ENCODE measurements around the gene ZDHHC14. TPM values are rescaled to one million over a fixed set of nuclear protein-coding genes. Genes with fewer than 3 reads are reported as not detected.

Gene ZDHHC14
- total and polyA plus RNA-seq, 2 of the 8 experiments (the other 6 are each of a cell fraction or from before 2014, with no cell fraction given) = 2.9 to 5.3 TPM

GRCh38 chr6:157455731-157456523, 74.9 kb downstream of the ZDHHC14 start:
- Histone ChIP-seq H2BK15ac (ENCODE audit: low read length) (peak overlapping the region; percentile 18; the same call in 1 of the 2 replicates), H4K5ac (ENCODE audit: insufficient read length, low read depth, low read length) (no peak overlapping the region), H3K36me3 (ENCODE audit: control insufficient read depth in 2 of 4, insufficient read depth in 4 of 4, low read length in 3 of 4) (no peaks in the 10 kb centered on the region), H3K23me2 (ENCODE audit: low read depth, low read length) (peaks cover under 1% of the 10 kb centered on the region; the same call in 1 of the 2 replicates), H3K9ac (replicated peaks in 1 of 4; ENCODE audit: extremely low read depth in 1 of 4, low read depth in 3 of 4, low read length in 3 of 4) (no peak overlapping the region), H3K4me3 (ENCODE audit: extremely low read depth in 1 of 4, insufficient read depth in 2 of 4, low read depth in 3 of 4, low read length in 4 of 4) (no peak overlapping the region), H4K8ac (ENCODE audit: extremely low read depth, insufficient read depth, low read length) (no peak overlapping the region), H2BK5ac (ENCODE audit: low read depth, low read length) (no peak overlapping the region), H2BK120ac (replicated peaks; ENCODE audit: low read depth, low read length) (no peak overlapping the region), H3K14ac (ENCODE audit: insufficient read length) (no peak overlapping the region), H2AK5ac (ENCODE audit: low read depth, low read length) (no peak overlapping the region), H3K27ac (ENCODE audit: low read depth, low read length) (no peak overlapping the region), H4K20me1 (replicated peaks in 1 of 2; ENCODE audit: control insufficient read depth in 1 of 2, insufficient read depth in 2 of 2, low read length in 2 of 2) (no peaks in the 10 kb centered on the region), H3K56ac (replicated peaks; ENCODE audit: insufficient read length, low read depth, low read length) (no peak overlapping the region), H2BK12ac (ENCODE audit: low read depth, low read length) (peak overlapping the region; percentile 12; the same call in 1 of the 2 replicates), H2AFZ (ENCODE audit: low read length) (no peak overlapping the region), H3K23ac (ENCODE audit: insufficient read length) (no peak overlapping the region), H3K27me3 (replicated peaks in 1 of 4; ENCODE audit: control insufficient read depth in 3 of 4, extremely low read depth in 1 of 4, insufficient read depth in 3 of 4, low read length in 3 of 4) (no peaks in the 10 kb centered on the region), H3K79me1 (ENCODE audit: low read depth, low read length) (no peaks in the 10 kb centered on the region), H3K4me1 (replicated peaks in 1 of 4; ENCODE audit: control insufficient read depth in 3 of 4, insufficient read depth in 4 of 4, low read length in 3 of 4) (peaks cover 0 to 4% (median under 1%) of the 10 kb centered on the region in 4 experiments; a peak in 2 of 7 replicates), H3K9me3 (ENCODE audit: insufficient read depth in 2 of 2, low read depth in 1 of 2, low read length in 1 of 2) (no peaks in the 10 kb centered on the region), H3K18ac (ENCODE audit: extremely low read depth, low read length) (no peak overlapping the region), H2BK20ac (ENCODE audit: low read length) (peak overlapping the region; percentile 72; the same call in 1 of the 2 replicates), H4K91ac (replicated peaks; ENCODE audit: insufficient read length, low read length) (no peak overlapping the region), H3K4ac (replicated peaks; ENCODE audit: insufficient read length, low read depth, low read length) (no peak overlapping the region), H3K4me2 (ENCODE audit: insufficient read depth in 1 of 2, low read depth in 2 of 2, low read length in 2 of 2) (no peak overlapping the region), H3K79me2 (ENCODE audit: control insufficient read depth in 1 of 2, insufficient read depth in 2 of 2, low read length in 2 of 2) (no peaks in the 10 kb centered on the region)
- peak in 1 of 2 experiments; percentile 41 for DNase-seq (ENCODE audit: low read depth in 1 of 2, low spot score in 2 of 2)
- WGBS, 2 experiments (ENCODE audit: extremely low coverage in 1 of 2, insufficient coverage in 1 of 2, insufficient read length in 1 of 2, insufficient replicate concordance in 2 of 2, low coverage in 1 of 2, low lambda C conversion rate in 2 of 2, missing lambda C conversion rate in 1 of 2) = 83% methylated on average over 25 of the region's 25 CpGs; no CpG with 5 or more reads in 1 of the 2 experiments
- ChIA-PET CTCF (ENCODE audit: partially characterized antibody) (interaction anchor here (0.6 to 1.1 kb wide), 2 partner anchors 167 to 213 kb away, joined by 3 read pairs; no protein-coding TSS in a partner anchor), POLR2A (ENCODE audit: partially characterized antibody) (interaction anchor here (0.9 kb wide), 1 partner anchor 149 kb away, joined by 3 read pairs; no protein-coding TSS in a partner anchor)
- no peak for TF ChIP-seq SP4 (IDR thresholded peaks at IDR 0.05; ENCODE audit: low read length)
- no peak for TF ChIP-seq PHF8 (conservative IDR thresholded peaks at IDR 0.05; ENCODE audit: low read depth, low read length)
- no peak for TF ChIP-seq RBBP5 (IDR thresholded peaks at IDR 0.05; ENCODE audit: borderline replicate concordance, low read depth, low read length)
- TF ChIP-seq SIRT6 (IDR thresholded peaks at IDR 0.05; ENCODE audit: low read length) = no peak
- TF ChIP-seq RFX5 (IDR thresholded peaks at IDR 0.05; ENCODE audit: borderline replicate concordance, low read depth, low read length) = no peak
- TF ChIP-seq POU5F1 (IDR thresholded peaks at IDR 0.05; ENCODE audit: low read depth, low read length) = no peak
- no peak for TF ChIP-seq TBP (IDR thresholded peaks at IDR 0.05; ENCODE audit: low read depth, low read length)
- TF ChIP-seq JUND (IDR thresholded peaks at IDR 0.05; ENCODE audit: low read length) = no peak
- no peak for TF ChIP-seq JUN (IDR thresholded peaks at IDR 0.05; ENCODE audit: low read depth, low read length)
- no peak for FAIRE-seq
